SK-N-SH (cell line): ENCODE measurements around the gene IQCN. TPM values are rescaled to one million over a fixed set of nuclear protein-coding genes. Genes with fewer than 3 reads are reported as not detected.

ENCODE experiments used
- CTCF ChIA-PET: fragments of 300-600, 350-600 bp; formaldehyde crosslinking; extraction: SDS; loops from one replicate; lab custom pipeline; 2021; lab: Yijun Ruan, JAX
- POLR2A ChIA-PET: fragments of 350-600 bp; sonication (Branson Sonifier 250); formaldehyde crosslinking; extraction: SDS; loops from one replicate; lab custom pipeline; 2020; ENCODE audit warnings: antibody characterized with exemption, inconsistent platforms; lab: Yijun Ruan, JAX
- DNase-seq: peaks from one replicate; pipeline ENCODE4 v3.0.0; 2012
- H2AFZ ChIP-seq: fragments of 200-600 bp; sonication (generic); 2 replicates; pipeline ENCODE4 v1.8.1; 2016; ENCODE audit warnings: antibody characterized with exemption, mild to moderate bottlenecking, low read depth
- H3F3A ChIP-seq: fragments of 200-600 bp; sonication (generic); replicated peaks from 2 replicates; pipeline ENCODE3; 2016; ENCODE audit warnings: antibody characterized with exemption, mild to moderate bottlenecking; ENCODE audit not compliant: insufficient read depth
- H3K27ac ChIP-seq, 2 experiments: fragments of 200-500 bp in 1 of 2; fragments of 200-600 bp in 1 of 2; sonication (Bioruptor generic) in 1 of 2; sonication (generic), shearing (Covaris generic) in 1 of 2; 2 replicates each; pipeline versions ENCODE4 v1.5.1 to v1.6.1; 2014 to 2016; ENCODE audit warnings: low read depth in 2 of 2, inconsistent platforms in 1 of 2, low read length in 1 of 2, mild to moderate bottlenecking in 1 of 2, mixed read lengths in 1 of 2
- H3K27me3 ChIP-seq: fragments of 200-600 bp; sonication (generic), shearing (Covaris generic); 2 replicates; pipeline ENCODE4 v1.6.1; 2016; ENCODE audit warnings: mixed run types; ENCODE audit not compliant: insufficient read depth
- H3K36me3 ChIP-seq, 2 experiments: fragments of 200-500 bp in 1 of 2; fragments of 200-600 bp in 1 of 2; sonication (Bioruptor generic) in 1 of 2; sonication (generic) in 1 of 2; replicated peaks in 1 of 2; 2 replicates each; pipeline versions ENCODE3 to v1.5.1; 2014 to 2016; ENCODE audit warnings: low read length in 1 of 2, mild to moderate bottlenecking in 1 of 2; ENCODE audit not compliant: insufficient read depth in 2 of 2, control insufficient read depth in 1 of 2
- H3K4me1 ChIP-seq, 2 experiments: fragments of 200-500 bp in 1 of 2; fragments of 200-600 bp in 1 of 2; sonication (Bioruptor generic) in 1 of 2; sonication (generic), shearing (Covaris generic) in 1 of 2; 2 replicates each; pipeline versions ENCODE4 v1.5.1 to v1.6.1; 2014 to 2016; ENCODE audit warnings: low read depth in 1 of 2, low read length in 1 of 2, mixed run types in 1 of 2; ENCODE audit not compliant: insufficient read depth in 2 of 2, control insufficient read depth in 1 of 2
- H3K4me2 ChIP-seq: fragments of 200-600 bp; sonication (generic), shearing (Covaris generic); 2 replicates; pipeline ENCODE4 v1.6.1; 2017; ENCODE audit warnings: mixed run types
- H3K4me3 ChIP-seq, 2 experiments: fragments of 200-500 bp in 1 of 2; fragments of 200-600 bp in 1 of 2; sonication (Bioruptor generic) in 1 of 2; sonication (generic), shearing (Covaris generic) in 1 of 2; 2 replicates each; pipeline versions ENCODE4 v1.5.1 to v1.8.1; 2014 to 2016; ENCODE audit warnings: low read depth in 2 of 2, inconsistent platforms in 1 of 2, low read length in 1 of 2, mild to moderate bottlenecking in 1 of 2, mixed read lengths in 1 of 2, moderate library complexity in 1 of 2
- H3K79me2 ChIP-seq: fragments of 200-600 bp; sonication (generic); 2 replicates; pipeline ENCODE4 v1.8.1; 2017; ENCODE audit warnings: mild to moderate bottlenecking; ENCODE audit not compliant: insufficient read depth
- H3K9ac ChIP-seq: fragments of 200-600 bp; sonication (generic); 2 replicates; pipeline ENCODE4 v1.6.1; 2017; ENCODE audit warnings: mixed run types
- H3K9me2 ChIP-seq: fragments of 200-600 bp; sonication (generic); 2 replicates; pipeline ENCODE4 v1.6.1; 2017; ENCODE audit warnings: mixed run types
- H3K9me3 ChIP-seq: fragments of 200-600 bp; sonication (generic); 2 replicates; pipeline ENCODE4 v1.6.1; 2017; ENCODE audit warnings: mixed run types, mild to moderate bottlenecking, moderate library complexity
- H4K20me1 ChIP-seq: fragments of 200-600 bp; sonication (generic); 2 replicates; pipeline ENCODE4 v1.6.1; 2017; ENCODE audit warnings: mild to moderate bottlenecking, mixed run types; ENCODE audit not compliant: insufficient read depth
- CTCF ChIP-seq: fragments of 200-600 bp; sonication (generic); IDR thresholded peaks from 2 replicates; pipeline ENCODE4 v1.6.1; 2017; ENCODE audit warnings: antibody characterized with exemption, mild to moderate bottlenecking, moderate library complexity
- ELF1 ChIP-seq: IDR thresholded peaks from 2 replicates; pipeline ENCODE4 v1.4.0; 2012
- EP300 ChIP-seq, 2 experiments: IDR thresholded peaks; 2 replicates each; pipeline versions ENCODE4 v1.4.0 to v1.6.1; 2012; ENCODE audit warnings: borderline replicate concordance in 1 of 2, low read depth in 1 of 2, low read length in 1 of 2
- FOXM1 ChIP-seq: IDR thresholded peaks from 2 replicates; pipeline ENCODE4 v1.4.0; 2012; ENCODE audit warnings: low read depth, mild to moderate bottlenecking
- JUND ChIP-seq: IDR thresholded peaks from 2 replicates; pipeline ENCODE4 v1.4.0; 2012
- MXI1 ChIP-seq: IDR thresholded peaks from 2 replicates; pipeline ENCODE4 v1.6.1; 2012; ENCODE audit warnings: mild to moderate bottlenecking, low read depth, low read length, improper control_type of control experiment
- NFIC ChIP-seq: IDR thresholded peaks from 2 replicates; pipeline ENCODE4 v1.4.0; 2012; ENCODE audit warnings: borderline replicate concordance
- NRF1 ChIP-seq: IDR thresholded peaks from 2 replicates; pipeline ENCODE4 v1.6.1; 2012; ENCODE audit warnings: low read depth, mild to moderate bottlenecking, low read length
- PBX3 ChIP-seq: IDR thresholded peaks from 2 replicates; pipeline ENCODE4; 2012
- RAD21 ChIP-seq: IDR thresholded peaks from 2 replicates; pipeline ENCODE4 v1.6.1; 2012; ENCODE audit warnings: mild to moderate bottlenecking, low read length
- RFX5 ChIP-seq: IDR thresholded peaks from 2 replicates; pipeline ENCODE4 v1.6.1; 2012; ENCODE audit warnings: mild to moderate bottlenecking, improper control_type of control experiment, low read length
- SIN3A ChIP-seq: IDR thresholded peaks from 2 replicates; pipeline ENCODE4 v1.6.1; 2012; ENCODE audit warnings: low read depth, mild to moderate bottlenecking, low read length, moderate library complexity, borderline replicate concordance
- SMC3 ChIP-seq: IDR thresholded peaks from 2 replicates; pipeline ENCODE4 v1.6.1; 2012; ENCODE audit warnings: low read depth, low read length, improper control_type of control experiment
- TAF1 ChIP-seq: IDR thresholded peaks from 2 replicates; pipeline ENCODE4 v1.6.1; 2012; ENCODE audit warnings: low read depth, mild to moderate bottlenecking, low read length, moderate library complexity, borderline replicate concordance
- TCF12 ChIP-seq: IDR thresholded peaks from 2 replicates; pipeline ENCODE4 v1.4.0; 2012
- TEAD4 ChIP-seq: IDR thresholded peaks from 2 replicates; pipeline ENCODE4 v1.4.0; 2012; ENCODE audit warnings: mild to moderate bottlenecking, borderline replicate concordance; ENCODE audit not compliant: insufficient read depth
- USF1 ChIP-seq: IDR thresholded peaks from 2 replicates; pipeline ENCODE4 v1.4.0; 2012; ENCODE audit warnings: low read depth, borderline replicate concordance
- WGBS: methylation state at CpG from one replicate; pipeline ENCODE4 v1.1.6; 2017; ENCODE audit warnings: low lambda C conversion rate; 5-methylcytosine and 5-hydroxymethylcytosine counted together
- polyA plus RNA-seq, 3 experiments: library from polyadenylated mRNA; depleted of rRNA; stranded (reverse); fragments of >200 nt; gene quantifications; 2 replicates each; pipeline ENCODE4 v1.2.3, GENCODE V29; 2012

IQCN gene
- polyA plus RNA-seq, 1 of the 3 experiments (the other 2 are of a cell fraction), result 2.5 TPM

- ChIA-PET CTCF (interaction anchor here (1.2 to 4.6 kb wide), 6 partner anchors 10 to 39 kb away, joined by 3 to 82 read pairs (median 47); partner anchors contain the start of gene MPV17L2), POLR2A (no interaction called here)
- Histone ChIP-seq H3K27me3 (no peaks in the 10 kb centered on the region), H2AFZ (no peak overlapping the region), H3K4me3 (no peak overlapping the region), H3K9me3 (no peaks in the 10 kb centered on the region), H4K20me1 (no peaks in the 10 kb centered on the region), H3K79me2 (no peaks in the 10 kb centered on the region), H3K36me3 (no peaks in the 10 kb centered on the region), H3F3A (no peaks in the 10 kb centered on the region), H3K4me1 (peaks cover 0 to 11% of the 10 kb centered on the region in 2 experiments; a peak in 1 of 4 replicates), H3K4me2 (no peak overlapping the region), H3K9me2 (no peaks in the 10 kb centered on the region), H3K9ac (no peak overlapping the region), H3K27ac (no peak overlapping the region)
- 66% methylated on average over 17 of the region's 18 CpGs for WGBS
- DNase-seq, result no peak
- TF ChIP-seq SMC3 (no peak), ELF1 (no peak), MXI1 (no peak), TAF1 (no peak), EP300 (IDR thresholded peaks at IDR 0.05; ENCODE audit: borderline replicate concordance in 1 of 2, low read depth in 1 of 2, low read length in 1 of 2) (no peak), TEAD4 (no peak), JUND (no peak), RAD21 (no peak), USF1 (no peak), PBX3 (no peak), CTCF (no peak), FOXM1 (no peak), NFIC (no peak), RFX5 (no peak), TCF12 (no peak), SIN3A (no peak), NRF1 (no peak)
Measured at GRCh38 chr19:18230941-18231734, 43.1 kb downstream of the IQCN start.
